HG03565 (cell line): ENCODE data around the gene GMEB2.

Experiments
- ATAC-seq: cut with Tn5 transposase; IDR thresholded peaks from one replicate; pipeline ENCODE4 v1.9.1; 2021; ENCODE audit warnings: mild to moderate bottlenecking, moderate library complexity; ENCODE audit not compliant: unreplicated experiment

GMEB2 gene

GRCh38 chr20:63547725-63548480 lies 79.0 kb downstream of the GMEB2 start, which contains the start of gene SRMS:
Gene SRMS, minus strand, starts transcription at chr20:63547749. Its CDS starts 286 bp downstream, at chr20:63547463.
- ATAC-seq: no peak

- no peak for ATAC-seq
Observed at GRCh38 chr20:63546956-63547724, 79.8 kb downstream of the GMEB2 start.

- no peak for ATAC-seq
Observed at GRCh38 chr20:63546256-63546955, 80.5 kb downstream of the GMEB2 start.

- no peak for ATAC-seq
Observed at GRCh38 chr20:63545814-63546213, 81.1 kb downstream of the GMEB2 start.

GRCh38 chr20:63544958-63545516 lies 81.9 kb downstream of the GMEB2 start:
- no peak for ATAC-seq

- ATAC-seq: no peak
Observed at GRCh38 chr20:63544241-63544957, 82.5 kb downstream of the GMEB2 start.

- ATAC-seq: no peak
Observed at GRCh38 chr20:63543733-63544132, 83.2 kb downstream of the GMEB2 start.

GRCh38 chr20:63543131-63543530 lies 83.8 kb downstream of the GMEB2 start:
- ATAC-seq: no peak

- no peak for ATAC-seq
Observed at GRCh38 chr20:63542696-63543095, 84.2 kb downstream of the GMEB2 start.

- ATAC-seq: no peak
Observed at GRCh38 chr20:63542031-63542559, 84.8 kb downstream of the GMEB2 start.

GRCh38 chr20:63541371-63541770 lies 85.5 kb downstream of the GMEB2 start:
- ATAC-seq: no peak

GRCh38 chr20:63540417-63541186 lies 86.3 kb downstream of the GMEB2 start:
- ATAC-seq: no peak

- ATAC-seq: no peak
Observed at GRCh38 chr20:63539441-63540370, 87.2 kb downstream of the GMEB2 start.

GRCh38 chr20:63539092-63539430 lies 87.8 kb downstream of the GMEB2 start:
- ATAC-seq: no peak

- ATAC-seq: no peak
Observed at GRCh38 chr20:63538204-63539091, 88.5 kb downstream of the GMEB2 start.
